Measurements from ENCODE around the gene TMEM131L.
"Not testable (repeated sequence)": the region's sequence is repeated elsewhere in the genome, so short reads cannot be mapped to it uniquely, and the experiment has no call there.

The TMEM131L gene

GRCh38 chr4:153543351-153543750 lies 77.2 kb downstream of the TMEM131L start:
- DNase-seq (ENCODE audit: low spot score): no peak

DNA sequence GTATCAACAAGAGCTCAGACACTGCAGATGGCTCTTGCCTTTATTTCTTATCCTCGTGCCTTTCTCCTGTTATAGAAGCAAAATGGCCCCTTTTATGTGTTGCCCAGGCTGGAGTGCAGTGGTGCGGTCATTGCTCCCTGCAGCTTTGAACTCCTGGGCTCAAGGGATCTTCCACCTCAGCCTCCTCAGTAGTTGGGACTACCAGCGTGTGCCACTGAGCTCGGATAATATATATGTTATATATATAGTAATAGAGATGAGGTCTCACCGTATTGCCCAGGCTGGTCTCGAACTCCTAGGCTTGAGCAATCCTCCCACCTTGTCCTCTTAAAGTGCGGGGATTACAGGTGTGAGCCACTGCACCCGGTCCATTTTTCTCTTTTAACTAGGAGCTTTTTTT lies 79.7 kb downstream of the TMEM131L start:
- DNase-seq (ENCODE audit: low spot score): no peak

DNA sequence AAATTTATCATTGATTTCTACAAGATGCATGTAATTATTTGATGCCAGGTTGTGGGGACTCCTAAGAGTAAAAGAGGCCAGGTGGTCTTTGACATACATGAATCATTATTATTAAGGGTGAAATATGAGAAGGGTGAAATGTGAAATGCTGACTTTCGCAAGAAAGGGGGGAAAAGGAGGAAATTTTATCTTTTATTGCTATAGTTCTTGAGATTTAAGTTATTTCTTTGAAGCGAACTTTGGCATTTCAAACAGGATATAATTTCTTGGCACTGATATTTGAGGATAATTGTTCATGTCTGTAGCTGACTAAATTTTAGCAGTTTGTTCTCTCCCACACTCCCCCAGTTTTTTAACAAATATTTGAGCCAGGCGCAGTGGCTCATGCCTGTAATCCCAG lies 80.1 kb downstream of the TMEM131L start:
- DNase-seq (ENCODE audit: low spot score): no peak

- no peak for DNase-seq (ENCODE audit: low spot score)
These were observed 81.4 kb downstream of the TMEM131L start for GRCh38 chr4:153547520-153547919.

GRCh38 chr4:153548907-153549306 lies 82.7 kb downstream of the TMEM131L start:
- not testable (repeated sequence) for DNase-seq (ENCODE audit: low spot score)

DNA sequence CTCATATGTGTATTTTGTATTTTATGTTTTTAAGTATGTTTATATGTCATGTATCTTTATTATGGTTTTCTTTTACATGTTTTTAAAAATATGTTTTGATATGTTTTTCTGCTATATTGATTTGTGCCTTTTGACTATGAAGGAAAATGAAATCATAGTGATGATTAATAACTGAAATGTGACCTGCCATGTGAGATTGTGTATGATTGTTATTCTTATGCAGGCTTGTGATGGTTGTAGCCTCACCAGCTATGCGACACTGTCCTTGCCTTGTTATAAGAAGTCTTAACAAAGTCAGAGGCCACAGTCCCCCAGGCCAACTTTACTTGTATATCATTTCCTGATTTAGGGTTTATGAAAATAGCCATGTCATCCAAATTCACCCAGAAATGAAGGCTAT lies 83.2 kb downstream of the TMEM131L start:
- DNase-seq (ENCODE audit: low spot score): no peak

DNA sequence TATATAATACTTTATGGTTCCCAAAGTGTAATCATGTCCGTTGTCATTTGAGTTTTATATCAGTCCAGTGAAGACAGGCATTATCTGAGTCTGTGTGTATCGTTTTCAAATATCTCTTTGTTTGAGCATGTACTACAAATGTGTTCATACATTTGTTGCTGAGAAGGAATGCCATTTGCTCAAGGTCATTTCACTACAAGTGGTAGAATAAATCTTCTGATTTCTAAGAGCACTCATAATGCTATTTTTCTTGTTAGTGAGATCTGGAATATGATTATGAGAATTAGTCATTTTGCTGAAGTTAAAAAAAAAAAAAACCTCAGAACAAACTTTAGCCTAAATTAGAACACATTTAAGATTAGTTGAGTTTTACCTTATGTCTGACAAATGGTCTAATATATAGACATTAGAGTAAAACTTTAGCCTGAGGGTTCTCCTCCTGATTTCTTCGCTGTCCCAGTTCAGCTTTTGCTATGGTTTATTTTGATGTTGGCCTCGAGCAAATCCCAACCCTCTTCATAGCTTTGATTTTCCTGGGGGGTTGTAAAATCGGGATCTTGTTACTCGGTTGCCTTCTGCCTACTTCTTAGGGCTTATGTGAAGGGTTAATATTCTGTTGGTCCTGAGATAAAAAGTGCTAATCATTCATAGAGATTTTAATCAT lies 87.1 kb downstream of the TMEM131L start:
- DNase-seq (ENCODE audit: low spot score): no peak

DNA sequence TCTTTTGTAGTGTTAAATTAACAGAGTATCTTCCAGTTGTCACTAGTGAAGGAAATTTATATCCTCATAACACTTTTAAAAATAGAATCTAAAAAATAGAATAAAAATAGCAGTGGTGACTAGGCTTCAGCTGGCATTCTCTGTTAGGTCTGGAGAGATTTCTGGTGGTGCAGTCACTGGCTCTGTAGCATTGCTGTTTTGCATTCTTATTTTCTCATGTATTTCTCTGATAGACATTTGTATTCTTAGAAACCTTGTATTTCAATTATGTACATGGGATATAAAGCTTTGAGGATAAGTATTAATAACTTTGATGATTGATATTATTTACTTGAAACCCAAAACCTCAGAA lies 87.6 kb downstream of the TMEM131L start:
- no peak for DNase-seq (ENCODE audit: low spot score)

GRCh38 chr4:153555730-153556434 lies 89.7 kb downstream of the TMEM131L start:
- DNase-seq (ENCODE audit: low spot score): no peak

DNA sequence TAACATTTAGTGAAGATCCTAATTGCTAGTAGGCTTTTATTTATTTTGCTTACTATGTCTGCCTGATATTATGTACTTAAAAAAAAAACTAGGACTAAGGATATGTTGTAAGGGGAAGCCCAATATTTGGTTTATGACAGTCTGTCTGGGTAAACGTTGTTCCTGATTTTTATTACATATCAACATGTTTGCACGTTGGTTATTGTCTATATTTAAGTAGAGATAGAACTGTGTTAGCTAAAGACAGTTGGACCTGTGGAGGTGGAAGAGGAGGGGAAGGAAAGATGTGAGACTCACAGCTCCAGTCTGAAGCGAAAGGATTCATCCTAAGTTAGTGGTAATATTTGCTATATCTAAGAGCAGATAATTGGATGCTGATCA lies 90.3 kb downstream of the TMEM131L start:
- DNase-seq (ENCODE audit: low spot score): no peak

- DNase-seq (ENCODE audit: low spot score): no peak
These were observed 94.7 kb downstream of the TMEM131L start for GRCh38 chr4:153560908-153561307.

GRCh38 chr4:153564630-153565525 lies 98.7 kb downstream of the TMEM131L start:
- DNase-seq (ENCODE audit: low spot score): peak; percentile 27

GRCh38 chr4:153566631-153567150 lies 100.5 kb downstream of the TMEM131L start:
- DNase-seq (ENCODE audit: low spot score): no peak

DNA sequence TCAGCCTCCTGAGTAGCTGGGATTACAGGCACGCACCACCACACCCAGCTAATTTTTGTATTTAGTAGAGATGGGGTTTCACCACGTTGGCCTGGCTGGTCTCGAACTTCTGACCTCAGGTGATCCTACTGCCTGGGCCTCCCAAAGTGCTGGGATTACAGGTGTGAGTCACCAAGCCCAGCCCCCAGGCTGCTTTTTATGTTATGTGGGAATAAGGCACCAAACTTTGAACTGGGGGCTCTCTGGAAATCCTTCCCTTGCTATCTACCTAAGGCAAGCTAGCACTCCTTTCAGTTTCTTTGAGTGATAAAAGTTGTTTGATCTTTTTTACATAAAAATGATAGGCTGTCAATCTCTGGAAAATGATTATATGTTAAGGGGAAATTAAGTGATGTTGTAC lies 101.5 kb downstream of the TMEM131L start:
- DNase-seq (ENCODE audit: low spot score): not testable (repeated sequence)

GRCh38 chr4:153570228-153570973 lies 104.2 kb downstream of the TMEM131L start:
- DNase-seq (ENCODE audit: low spot score): no peak

GRCh38 chr4:153571006-153571545 lies 104.9 kb downstream of the TMEM131L start:
- no peak for DNase-seq (ENCODE audit: low spot score)

- DNase-seq (ENCODE audit: low spot score): no peak
These were observed 106.4 kb downstream of the TMEM131L start for GRCh38 chr4:153572609-153573008.

DNA sequence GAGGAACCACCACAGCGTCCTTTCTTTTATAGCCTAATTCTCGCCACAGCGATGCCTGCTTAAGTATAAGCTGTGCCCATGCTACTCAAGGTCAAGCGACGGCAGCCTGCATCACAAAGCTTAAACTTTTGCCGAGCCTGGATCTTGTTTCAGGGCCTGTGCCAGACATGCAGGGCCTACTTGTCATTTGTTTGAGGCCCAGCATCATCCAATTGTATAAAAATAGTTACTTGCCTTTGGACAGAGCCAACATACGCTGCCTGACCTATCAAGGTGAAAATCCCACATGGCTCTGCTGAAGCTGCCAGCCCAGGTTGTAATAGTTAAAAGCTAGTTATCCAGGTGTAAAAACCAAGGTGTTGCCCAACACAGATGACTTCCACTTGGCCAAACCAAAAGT lies 107.1 kb downstream of the TMEM131L start:
- DNase-seq (ENCODE audit: low spot score): no peak

- DNase-seq (ENCODE audit: low spot score): peak; percentile 58
These were observed 108.0 kb downstream of the TMEM131L start for GRCh38 chr4:153573881-153574802.

DNA sequence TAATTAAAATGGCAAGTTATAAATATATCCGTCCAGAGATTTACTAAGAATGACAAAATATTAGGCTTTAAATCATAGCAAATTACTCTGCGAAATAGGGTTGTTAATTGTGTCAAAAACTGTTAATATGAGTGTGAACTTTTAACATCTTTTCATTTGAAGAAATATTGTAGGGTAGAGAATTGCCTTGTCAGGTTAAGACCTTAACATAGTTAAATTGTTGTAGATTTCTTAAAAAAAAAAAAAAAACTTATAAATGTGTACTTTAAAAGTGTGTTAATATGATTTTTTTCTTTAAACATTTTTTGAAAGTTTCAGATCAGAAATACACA lies 110.2 kb downstream of the TMEM131L start:
- no peak for DNase-seq (ENCODE audit: low spot score)

DNA sequence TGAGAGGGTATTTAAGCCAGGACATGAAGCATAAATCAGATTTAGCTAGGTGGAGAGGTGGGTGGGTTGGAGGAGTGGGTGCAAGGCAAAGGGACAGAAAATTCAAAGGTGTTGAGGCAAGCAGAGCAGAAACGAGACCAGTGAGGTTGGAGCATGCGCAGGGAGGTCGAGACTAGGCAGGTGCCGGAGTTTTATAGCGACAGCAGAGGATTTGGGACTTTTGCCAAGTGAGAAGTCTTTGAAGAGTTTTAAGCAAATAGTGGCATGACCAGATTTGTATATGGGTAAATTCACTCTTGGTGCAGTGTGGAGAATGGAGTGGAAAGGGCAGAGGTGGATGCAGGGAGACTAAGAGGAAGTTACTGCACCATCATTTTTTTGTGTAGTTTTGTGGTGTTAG lies 110.9 kb downstream of the TMEM131L start:
- no peak for DNase-seq (ENCODE audit: low spot score)
